Stimulated activated CD8-positive, alpha-beta memory T cell treated with anti-CD3 and anti-CD28 coated beads, Interleukin-12 subunit alpha, Interleukin-12 subunit beta, amount 100 ng/mL, for 1 hour (primary cell): ENCODE data around the gene GPC4.

Experiments used
- DNase-seq: peaks from one replicate; pipeline ENCODE4 v3.0.0-alpha.2; 2020; ENCODE audit warnings: low read depth

GPC4 gene

GRCh38 chrX:133410550-133410949, 4.7 kb downstream of the GPC4 start:
- no peak for DNase-seq

GRCh38 chrX:133405498-133406185, 9.6 kb downstream of the GPC4 start:
- DNase-seq, result no peak

- DNase-seq, result no peak
Measured at GRCh38 chrX:133403984-133404383, 11.3 kb downstream of the GPC4 start.

- DNase-seq, result no peak
Measured at GRCh38 chrX:133402830-133403625, 12.3 kb downstream of the GPC4 start.

GRCh38 chrX:133402042-133402453, 13.2 kb downstream of the GPC4 start:
- DNase-seq, result no peak

GRCh38 chrX:133401536-133401935, 13.8 kb downstream of the GPC4 start:
- DNase-seq, result no peak

- DNase-seq, result no peak
Measured at GRCh38 chrX:133399411-133399810, 15.9 kb downstream of the GPC4 start.

GRCh38 chrX:133394765-133395164, 20.5 kb downstream of the GPC4 start:
- no peak for DNase-seq

- DNase-seq, result no peak
Measured at GRCh38 chrX:133392671-133393070, 22.6 kb downstream of the GPC4 start.

GRCh38 chrX:133391111-133391510, 24.2 kb downstream of the GPC4 start:
- no peak for DNase-seq

GRCh38 chrX:133390676-133391075, 24.6 kb downstream of the GPC4 start:
- DNase-seq, result no peak

- no peak for DNase-seq
Measured at GRCh38 chrX:133389975-133390374, 25.3 kb downstream of the GPC4 start.

- DNase-seq, result no peak
Measured at GRCh38 chrX:133384454-133384853, 30.8 kb downstream of the GPC4 start.

- no peak for DNase-seq
Measured at GRCh38 chrX:133380711-133381619, 34.3 kb downstream of the GPC4 start.

- DNase-seq, result no peak
Measured at GRCh38 chrX:133376422-133376821, 38.9 kb downstream of the GPC4 start.

GRCh38 chrX:133375615-133376340, 39.5 kb downstream of the GPC4 start:
- DNase-seq, result no peak

GRCh38 chrX:133374874-133375387, 40.4 kb downstream of the GPC4 start:
- no peak for DNase-seq

GRCh38 chrX:133373386-133374079, 41.8 kb downstream of the GPC4 start:
- DNase-seq, result no peak

GRCh38 chrX:133370696-133371275, 44.5 kb downstream of the GPC4 start:
- DNase-seq, result no peak

- no peak for DNase-seq
Measured at GRCh38 chrX:133369065-133369464, 46.2 kb downstream of the GPC4 start.

GRCh38 chrX:133366735-133367134, 48.6 kb downstream of the GPC4 start:
- DNase-seq, result no peak
